GM12878 (cell line): Measurements from ENCODE around the gene MAP1LC3A. TPM values are rescaled to one million over a fixed set of nuclear protein-coding genes. Genes with fewer than 3 reads are reported as not detected.

ENCODE experiments used
- ATF7 ChIP-seq: fragments of 450-650 bp; IDR thresholded peaks from 2 replicates; pipeline ENCODE4 v1.6.1; 2016; ENCODE audit warnings: low read depth, mild to moderate bottlenecking
- CBFB ChIP-seq: IDR thresholded peaks from 2 replicates; pipeline ENCODE4 v1.6.1; 2016; ENCODE audit warnings: antibody characterized with exemption, low read depth
- DPF2 ChIP-seq: fragments of 450-650 bp; IDR thresholded peaks from 2 replicates; pipeline ENCODE4 v1.6.1; 2017; ENCODE audit warnings: mild to moderate bottlenecking
- EGR1 ChIP-seq, 2 experiments: IDR thresholded peaks; 1 replicate in 1 of 2; 2 replicates in 1 of 2; pipeline ENCODE4 v1.6.1; 2011 to 2012; ENCODE audit warnings: low read depth in 2 of 2, low read length in 2 of 2, borderline replicate concordance in 1 of 2, mild to moderate bottlenecking in 1 of 2, moderate library complexity in 1 of 2
- FOS ChIP-seq: IDR thresholded peaks from 3 replicates; pipeline ENCODE4 v1.6.1; 2011; ENCODE audit warnings: borderline replicate concordance; ENCODE audit not compliant: insufficient read length; ENCODE audit errors: extremely low read depth
- IKZF1 ChIP-seq: fragments of 450-650 bp; conservative IDR thresholded peaks from 2 replicates; pipeline ENCODE4 v1.6.1; 2017; ENCODE audit warnings: antibody characterized with exemption, mild to moderate bottlenecking
- MXI1 ChIP-seq: fragments of 150-350 bp; IDR thresholded peaks from 2 replicates; pipeline ENCODE4 v1.6.1; 2011; ENCODE audit warnings: low read depth, mild to moderate bottlenecking, inconsistent platforms, low read length, improper control_type of control experiment
- NFYB ChIP-seq: IDR thresholded peaks from 2 replicates; pipeline ENCODE4 v1.6.1; 2011; ENCODE audit warnings: low read depth, mild to moderate bottlenecking, low read length, improper control_type of control experiment, moderate library complexity; ENCODE audit not compliant: insufficient read depth
- RAD51 ChIP-seq: fragments of 450-650 bp; IDR thresholded peaks from 2 replicates; pipeline ENCODE4 v1.6.1; 2016; ENCODE audit warnings: moderate library complexity, mild to moderate bottlenecking, inconsistent platforms
- RBBP5 ChIP-seq: fragments of 200-600 bp; sonication (generic); conservative IDR thresholded peaks from 2 replicates; pipeline ENCODE4 v1.6.1; 2016
- REST ChIP-seq: IDR thresholded peaks from 2 replicates; pipeline ENCODE4 v1.6.1; 2012; ENCODE audit warnings: mild to moderate bottlenecking, low read depth, low read length
- SMC3 ChIP-seq: IDR thresholded peaks from 2 replicates; pipeline ENCODE4 v1.6.1; 2011; ENCODE audit warnings: low read length, improper control_type of control experiment, borderline replicate concordance
- STAT3 ChIP-seq: IDR thresholded peaks from 2 replicates; pipeline ENCODE4 v1.6.1; 2011; ENCODE audit warnings: low read depth, low read length, improper control_type of control experiment
- ZNF687 ChIP-seq: fragments of 450-650 bp; IDR thresholded peaks from 2 replicates; pipeline ENCODE4 v1.6.1; 2017; ENCODE audit warnings: mild to moderate bottlenecking, moderate library complexity
- polyA plus RNA-seq, 11 experiments: library from polyadenylated mRNA; depleted of rRNA in 4 of 11; unstranded in 6 of 11; stranded (reverse) in 5 of 11; fragments of >200 nt; fragmentation: Nextera tagmentation in 4 of 11; fragmentation: Illumina TruSeq in 1 of 11; extraction: Ambion mirVana in 4 of 11; extraction: Trizol in 1 of 11; gene quantifications; 1 replicate in 1 of 11; 2 replicates in 10 of 11; pipeline versions ENCODE4 v1.2.1 to v1.2.3, GENCODE V29; 2011 to 2016; ENCODE audit warnings: inconsistent platforms in 2 of 11, missing spikeins in 2 of 11, low read depth in 1 of 11
- total RNA-seq, 4 experiments: library from RNA; depleted of rRNA in 3 of 4; stranded (reverse); fragments of >200 nt in 3 of 4; fragmentation: Illumina TruSeq in 1 of 4; extraction: Trizol in 1 of 4; gene quantifications; 2 replicates each; pipeline versions ENCODE4 v1.2.1 to v1.2.3, GENCODE V29; 2013 to 2021
- TF ChIP-seq, protein P1 (sequence below): fragments of 450-650 bp; conservative IDR thresholded peaks from 2 replicates; pipeline ENCODE4 v1.6.1; 2017; ENCODE audit warnings: mild to moderate bottlenecking, moderate library complexity
- TF ChIP-seq, protein P2 (sequence below): fragments of 450-650 bp; IDR thresholded peaks from 2 replicates; pipeline ENCODE4 v1.6.1; 2017; ENCODE audit warnings: mild to moderate bottlenecking, low read depth, inconsistent platforms; ENCODE audit not compliant: poor library complexity, severe bottlenecking

MAP1LC3A gene
- total and polyA plus RNA-seq, 10 of the 15 experiments (the other 5 are each of a cell fraction or from before 2014, with no cell fraction given) = 0.27 to 1.2 (median 0.39) TPM; not detected in 4

DNA sequence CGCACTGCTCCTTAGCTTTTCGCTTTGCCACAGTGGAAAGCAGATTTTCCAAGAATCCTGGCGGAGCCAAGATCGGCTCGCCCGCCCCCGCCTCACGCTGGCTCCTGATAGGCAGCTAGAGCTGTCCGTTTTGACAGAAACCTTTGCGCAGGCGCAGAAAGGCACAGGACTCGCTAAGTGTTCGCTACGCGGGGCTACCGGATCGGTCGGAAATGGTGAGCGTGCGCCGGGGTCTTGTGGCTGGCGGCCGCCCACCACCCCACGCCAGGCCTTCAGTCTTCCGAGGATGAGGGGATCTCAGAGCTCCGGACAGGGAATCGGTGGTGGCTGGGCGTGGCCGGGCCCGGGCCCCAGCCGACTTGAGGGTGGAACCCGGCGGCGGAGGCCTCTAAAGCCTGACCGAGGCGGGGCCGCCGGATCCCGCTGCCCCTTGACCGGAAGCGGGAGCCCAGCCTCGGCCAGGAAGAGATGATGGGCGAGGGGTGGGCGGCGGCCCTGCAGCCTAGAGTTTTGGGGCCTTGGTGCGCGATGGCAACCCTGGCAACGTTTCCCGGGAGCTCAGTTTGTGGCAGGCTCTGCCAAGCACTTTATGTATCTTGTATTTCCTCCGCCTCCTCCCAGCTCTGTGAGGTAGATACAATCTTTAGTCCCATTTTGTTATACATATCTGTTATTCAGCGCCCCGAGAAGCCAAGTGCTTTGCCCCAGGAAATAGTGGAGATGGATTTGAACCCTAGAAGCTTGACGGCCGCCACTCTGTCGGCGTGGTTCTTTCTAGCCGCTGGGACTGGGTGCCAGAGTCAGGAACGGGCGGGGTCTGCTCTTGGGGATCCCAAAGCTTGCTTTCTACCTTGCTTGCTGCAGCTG, 42.0 kb upstream of the MAP1LC3A start, which contains the start of gene DYNLRB1 (continued):
- TF ChIP-seq RBBP5 (no peak), RAD51 (no peak), FOS (peak; percentile 7), STAT3 (no peak), NFYB (peak; percentile 95), ZNF687 (peak; percentile 35; the same call in 1 of the 2 replicates), DPF2 (peak; percentile 83), EGR1 (IDR thresholded peaks at IDR 0.05; ENCODE audit: borderline replicate concordance in 1 of 2, low read depth in 2 of 2, low read length in 2 of 2) (peak in 1 of 2 experiments; percentile 91; a peak in 2 of 3 replicates), ATF7 (no peak), MXI1 (0 out of 2 replicates have a peak, but pooled peaks have one; percentile 13), CBFB (peak; percentile 25; the same call in 1 of the 2 replicates), SMC3 (no peak), REST (no peak), IKZF1 (peak; percentile 99)
- TF ChIP-seq, protein P1, sequence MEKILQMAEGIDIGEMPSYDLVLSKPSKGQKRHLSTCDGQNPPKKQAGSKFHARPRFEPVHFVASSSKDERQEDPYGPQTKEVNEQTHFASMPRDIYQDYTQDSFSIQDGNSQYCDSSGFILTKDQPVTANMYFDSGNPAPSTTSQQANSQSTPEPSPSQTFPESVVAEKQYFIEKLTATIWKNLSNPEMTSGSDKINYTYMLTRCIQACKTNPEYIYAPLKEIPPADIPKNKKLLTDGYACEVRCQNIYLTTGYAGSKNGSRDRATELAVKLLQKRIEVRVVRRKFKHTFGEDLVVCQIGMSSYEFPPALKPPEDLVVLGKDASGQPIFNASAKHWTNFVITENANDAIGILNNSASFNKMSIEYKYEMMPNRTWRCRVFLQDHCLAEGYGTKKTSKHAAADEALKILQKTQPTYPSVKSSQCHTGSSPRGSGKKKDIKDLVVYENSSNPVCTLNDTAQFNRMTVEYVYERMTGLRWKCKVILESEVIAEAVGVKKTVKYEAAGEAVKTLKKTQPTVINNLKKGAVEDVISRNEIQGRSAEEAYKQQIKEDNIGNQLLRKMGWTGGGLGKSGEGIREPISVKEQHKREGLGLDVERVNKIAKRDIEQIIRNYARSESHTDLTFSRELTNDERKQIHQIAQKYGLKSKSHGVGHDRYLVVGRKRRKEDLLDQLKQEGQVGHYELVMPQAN = peak; percentile 74
- TF ChIP-seq, protein P2, sequence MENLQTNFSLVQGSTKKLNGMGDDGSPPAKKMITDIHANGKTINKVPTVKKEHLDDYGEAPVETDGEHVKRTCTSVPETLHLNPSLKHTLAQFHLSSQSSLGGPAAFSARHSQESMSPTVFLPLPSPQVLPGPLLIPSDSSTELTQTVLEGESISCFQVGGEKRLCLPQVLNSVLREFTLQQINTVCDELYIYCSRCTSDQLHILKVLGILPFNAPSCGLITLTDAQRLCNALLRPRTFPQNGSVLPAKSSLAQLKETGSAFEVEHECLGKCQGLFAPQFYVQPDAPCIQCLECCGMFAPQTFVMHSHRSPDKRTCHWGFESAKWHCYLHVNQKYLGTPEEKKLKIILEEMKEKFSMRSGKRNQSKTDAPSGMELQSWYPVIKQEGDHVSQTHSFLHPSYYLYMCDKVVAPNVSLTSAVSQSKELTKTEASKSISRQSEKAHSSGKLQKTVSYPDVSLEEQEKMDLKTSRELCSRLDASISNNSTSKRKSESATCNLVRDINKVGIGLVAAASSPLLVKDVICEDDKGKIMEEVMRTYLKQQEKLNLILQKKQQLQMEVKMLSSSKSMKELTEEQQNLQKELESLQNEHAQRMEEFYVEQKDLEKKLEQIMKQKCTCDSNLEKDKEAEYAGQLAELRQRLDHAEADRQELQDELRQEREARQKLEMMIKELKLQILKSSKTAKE = peak; percentile 14
